ENCODE data around the gene OVOL1. TPM values are rescaled to one million over a fixed set of nuclear protein-coding genes. Genes with fewer than 3 reads are reported as not detected.

The OVOL1 gene
- total RNA-seq, 1 donor from 2014 or later = 4.7 TPM

GRCh38 chr11:65776196-65776595, 10.7 kb upstream of the OVOL1 start:
- TF ChIP-seq CTCF (IDR thresholded peaks at IDR 0.05; ENCODE audit: unreplicated experiment) = no peak
- peak in 1 of 2 experiments; percentile 26 for DNase-seq (ENCODE audit: low spot score in 2 of 2, unreplicated experiment in 2 of 2)
- Mint-ChIP-seq H3K4me3 (no peak overlapping the region), H3K36me3 (peaks cover 15% of the 10 kb centered on the region), H3K9me3 (no peaks in the 10 kb centered on the region), H3K27ac (peak overlapping the region; percentile 76), H3K27me3 (ENCODE audit: low read depth) (no peaks in the 10 kb centered on the region), H3K4me1 (peaks cover 1% of the 10 kb centered on the region)

- H3K27me3 Mint-ChIP-seq (ENCODE audit: low read depth) = no peaks in the 10 kb centered on the region
- H3K4me1 Mint-ChIP-seq = peaks cover 1% of the 10 kb centered on the region
- peak in 1 of 2 experiments; percentile 17 for DNase-seq (ENCODE audit: low spot score in 2 of 2, unreplicated experiment in 2 of 2)
- no peaks in the 10 kb centered on the region for H3K9me3 Mint-ChIP-seq
- TF ChIP-seq CTCF (IDR thresholded peaks at IDR 0.05; ENCODE audit: unreplicated experiment) = no peak
- H3K4me3 Mint-ChIP-seq = no peak overlapping the region
- H3K27ac Mint-ChIP-seq = peak overlapping the region; percentile 21
- H3K36me3 Mint-ChIP-seq = peaks cover 15% of the 10 kb centered on the region
Measured at GRCh38 chr11:65776710-65777141, 10.1 kb upstream of the OVOL1 start.

- no peaks in the 10 kb centered on the region for H3K9me3 Mint-ChIP-seq
- no peaks in the 10 kb centered on the region for H3K27me3 Mint-ChIP-seq (ENCODE audit: low read depth)
- TF ChIP-seq CTCF (IDR thresholded peaks at IDR 0.05; ENCODE audit: unreplicated experiment) = no peak
- H3K4me3 Mint-ChIP-seq = no peak overlapping the region
- peak in 1 of 2 experiments; percentile 32 for DNase-seq (ENCODE audit: low spot score in 2 of 2, unreplicated experiment in 2 of 2)
- H3K27ac Mint-ChIP-seq = peak overlapping the region; percentile 53
- peaks cover 1% of the 10 kb centered on the region for H3K4me1 Mint-ChIP-seq
- H3K36me3 Mint-ChIP-seq = peaks cover 15% of the 10 kb centered on the region
Measured at GRCh38 chr11:65777241-65777640, 9.6 kb upstream of the OVOL1 start.

- Mint-ChIP-seq H3K27ac (no peak overlapping the region), H3K4me3 (peak overlapping the region; percentile 24), H3K36me3 (peaks cover 15% of the 10 kb centered on the region), H3K4me1 (peaks cover 3% of the 10 kb centered on the region), H3K9me3 (no peaks in the 10 kb centered on the region), H3K27me3 (ENCODE audit: low read depth) (peaks cover 2% of the 10 kb centered on the region)
- TF ChIP-seq CTCF (IDR thresholded peaks at IDR 0.05; ENCODE audit: unreplicated experiment) = no peak
- DNase-seq (ENCODE audit: low spot score in 2 of 2, unreplicated experiment in 2 of 2) = no peak
Measured at GRCh38 chr11:65777821-65778361, 9.0 kb upstream of the OVOL1 start.

- Mint-ChIP-seq H3K36me3 (peaks cover 15% of the 10 kb centered on the region), H3K27ac (no peak overlapping the region), H3K27me3 (ENCODE audit: low read depth) (peaks cover 6% of the 10 kb centered on the region), H3K4me1 (peaks cover 6% of the 10 kb centered on the region), H3K9me3 (no peaks in the 10 kb centered on the region), H3K4me3 (peak overlapping the region; percentile 84)
- DNase-seq (ENCODE audit: low spot score in 2 of 2, unreplicated experiment in 2 of 2) = no peak
- no peak for TF ChIP-seq CTCF (IDR thresholded peaks at IDR 0.05; ENCODE audit: unreplicated experiment)
Measured at GRCh38 chr11:65778431-65778900, 8.4 kb upstream of the OVOL1 start.

All from mesothelial cell of epicardium (in vitro differentiated cells).